BJ (cell line): ENCODE results near the gene NFE2L2. TPM values are rescaled to one million over a fixed set of nuclear protein-coding genes. Genes with fewer than 3 reads are reported as not detected.
"Not testable (repeated sequence)": the region's sequence is repeated elsewhere in the genome, so short reads cannot be mapped to it uniquely, and the experiment has no call there.

Source experiments
- CTCF ChIA-PET: fragments of 350-600 bp; formaldehyde crosslinking; extraction: SDS; loops from one replicate; lab custom pipeline; 2021; ENCODE audit warnings: antibody characterized with exemption, inconsistent platforms; lab: Yijun Ruan, JAX
- POLR2A ChIA-PET: fragments of 300-600 bp; sonication (Branson Sonifier 250); formaldehyde crosslinking; extraction: SDS; loops from one replicate; lab custom pipeline; 2021; ENCODE audit warnings: antibody characterized with exemption; lab: Charles Lee
- DNase-seq: peaks from one replicate; pipeline ENCODE4 v3.0.0-alpha.2; 2011; ENCODE audit warnings: low read depth
- H3K27me3 ChIP-seq: 2 replicates; pipeline ENCODE4 v1.6.0; 2011; ENCODE audit warnings: low read length; ENCODE audit not compliant: control insufficient read depth, insufficient read depth
- H3K36me3 ChIP-seq: 2 replicates; pipeline ENCODE4 v1.5.1; 2011; ENCODE audit warnings: low read length; ENCODE audit not compliant: control insufficient read depth, insufficient read depth
- H3K4me3 ChIP-seq: 2 replicates; pipeline ENCODE4 v1.5.1; 2011; ENCODE audit warnings: low read depth, mild to moderate bottlenecking, control low read depth, low read length
- polyA plus RNA-seq: library from polyadenylated mRNA; depleted of rRNA; stranded (reverse); fragments of >200 nt; gene quantifications from 2 replicates; pipeline ENCODE4 v1.2.3, GENCODE V29; 2011
- TF ChIP-seq, protein P1 (sequence below): IDR thresholded peaks from 2 replicates; pipeline ENCODE4 v1.5.1; 2011; ENCODE audit warnings: low read depth, mild to moderate bottlenecking, control low read depth, inconsistent platforms, low read length, moderate library complexity; ENCODE audit not compliant: insufficient read depth

NFE2L2 gene
- polyA plus RNA-seq, 1 experiment: 109 TPM

DNA sequence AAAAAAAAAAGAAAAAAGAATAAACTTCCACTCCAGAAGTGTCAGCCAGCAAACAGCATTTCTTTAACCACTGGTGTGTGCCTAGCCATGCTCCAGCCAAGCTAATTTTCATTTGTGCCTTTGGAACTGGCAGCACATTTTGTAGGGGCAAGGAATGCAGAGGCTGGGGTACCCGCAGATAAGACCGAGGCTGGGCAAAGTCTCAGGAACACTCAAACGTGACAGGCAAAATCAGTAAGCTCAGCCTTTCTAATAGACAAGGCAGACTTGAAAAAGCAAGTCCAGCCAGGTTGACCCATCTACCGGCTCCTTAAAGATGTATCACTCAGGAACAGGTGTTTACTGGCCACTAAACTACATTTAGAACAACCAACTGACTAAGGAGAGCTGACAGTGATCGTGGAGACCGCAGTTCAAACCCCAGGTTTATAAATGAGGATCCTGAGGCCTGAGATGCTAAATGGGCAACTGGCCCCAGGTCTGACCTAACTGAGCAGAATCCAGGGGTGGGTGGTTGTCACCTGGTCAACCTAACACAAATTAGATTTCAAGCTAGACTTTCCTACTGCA, 16.7 kb downstream of the NFE2L2 start:
- TF ChIP-seq, protein P1, sequence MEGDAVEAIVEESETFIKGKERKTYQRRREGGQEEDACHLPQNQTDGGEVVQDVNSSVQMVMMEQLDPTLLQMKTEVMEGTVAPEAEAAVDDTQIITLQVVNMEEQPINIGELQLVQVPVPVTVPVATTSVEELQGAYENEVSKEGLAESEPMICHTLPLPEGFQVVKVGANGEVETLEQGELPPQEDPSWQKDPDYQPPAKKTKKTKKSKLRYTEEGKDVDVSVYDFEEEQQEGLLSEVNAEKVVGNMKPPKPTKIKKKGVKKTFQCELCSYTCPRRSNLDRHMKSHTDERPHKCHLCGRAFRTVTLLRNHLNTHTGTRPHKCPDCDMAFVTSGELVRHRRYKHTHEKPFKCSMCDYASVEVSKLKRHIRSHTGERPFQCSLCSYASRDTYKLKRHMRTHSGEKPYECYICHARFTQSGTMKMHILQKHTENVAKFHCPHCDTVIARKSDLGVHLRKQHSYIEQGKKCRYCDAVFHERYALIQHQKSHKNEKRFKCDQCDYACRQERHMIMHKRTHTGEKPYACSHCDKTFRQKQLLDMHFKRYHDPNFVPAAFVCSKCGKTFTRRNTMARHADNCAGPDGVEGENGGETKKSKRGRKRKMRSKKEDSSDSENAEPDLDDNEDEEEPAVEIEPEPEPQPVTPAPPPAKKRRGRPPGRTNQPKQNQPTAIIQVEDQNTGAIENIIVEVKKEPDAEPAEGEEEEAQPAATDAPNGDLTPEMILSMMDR: no peak
- ChIA-PET POLR2A (no interaction called here), CTCF (interaction anchor here (0.9 kb wide), 1 partner anchor 15 kb away, joined by 3 read pairs; no protein-coding TSS in a partner anchor)
- DNase-seq: no peak
- Histone ChIP-seq H3K27me3 (no peaks in the 10 kb centered on the region), H3K4me3 (no peak overlapping the region), H3K36me3 (no peaks in the 10 kb centered on the region)

DNA sequence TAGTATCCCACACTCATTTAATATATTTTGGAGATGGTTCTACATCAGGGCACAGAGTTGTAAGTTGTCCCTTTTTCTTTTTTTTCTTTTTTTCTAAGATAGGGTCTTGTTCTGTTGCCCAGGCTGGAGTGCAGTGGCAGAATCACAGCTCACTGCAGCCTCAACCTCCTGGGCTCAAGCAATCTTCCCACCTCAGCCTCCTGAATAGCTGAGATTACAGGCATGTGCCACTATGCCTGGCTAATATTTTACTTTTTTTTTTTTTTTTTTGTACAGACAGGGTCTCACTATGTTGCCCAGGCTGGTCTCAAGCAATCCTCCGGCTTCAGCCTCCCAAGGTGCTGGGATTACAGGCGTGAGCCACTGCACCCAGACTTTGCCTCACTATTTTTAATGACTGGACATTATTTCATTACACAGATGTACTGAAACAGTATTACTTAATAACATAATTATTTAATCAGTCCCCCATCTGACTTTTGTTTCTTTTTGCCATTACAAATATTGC, 17.9 kb downstream of the NFE2L2 start:
- not testable (repeated sequence) for H3K27me3 ChIP-seq, DNase-seq, H3K4me3 ChIP-seq, H3K36me3 ChIP-seq
- ChIA-PET CTCF (interaction anchor here (1.6 to 2.1 kb wide), 3 partner anchors 9 to 82 kb away, joined by 6 to 8 read pairs (median 6); no protein-coding TSS in a partner anchor), POLR2A (interaction anchor here (0.6 kb wide), 1 partner anchor 17 kb away, joined by 15 read pairs; no protein-coding TSS in a partner anchor)

DNA sequence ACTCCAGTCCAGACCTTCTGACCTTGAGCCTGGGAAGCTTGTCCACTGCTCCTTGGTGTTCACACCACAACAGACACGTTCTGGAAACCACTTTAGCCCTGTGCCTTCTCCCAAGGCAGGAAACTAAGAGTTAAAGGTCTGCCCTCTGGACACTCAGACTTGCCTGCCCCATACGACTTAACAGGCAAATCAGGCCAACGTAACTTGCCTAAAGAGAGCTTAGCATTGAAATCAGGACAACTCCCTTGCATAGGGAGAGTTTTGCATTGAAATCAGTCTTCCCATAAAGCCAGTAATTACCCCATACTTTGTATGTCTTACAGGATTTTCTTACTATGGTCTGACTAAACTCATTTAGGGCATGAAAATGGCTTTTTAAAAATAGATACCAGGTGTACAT, 18.5 kb downstream of the NFE2L2 start:
- ChIA-PET CTCF (interaction anchor here (1.6 to 2.1 kb wide), 3 partner anchors 9 to 82 kb away, joined by 6 to 8 read pairs (median 6); no protein-coding TSS in a partner anchor), POLR2A (interaction anchor here (0.5 to 0.6 kb wide), 2 partner anchors 17 to 150 kb away, joined by 5 to 15 read pairs; no protein-coding TSS in a partner anchor)
- no peak overlapping the region for H3K4me3 ChIP-seq
- DNase-seq: no peak
- H3K27me3 ChIP-seq: no peaks in the 10 kb centered on the region
- TF ChIP-seq, protein P1: no peak
- H3K36me3 ChIP-seq: no peaks in the 10 kb centered on the region

DNA sequence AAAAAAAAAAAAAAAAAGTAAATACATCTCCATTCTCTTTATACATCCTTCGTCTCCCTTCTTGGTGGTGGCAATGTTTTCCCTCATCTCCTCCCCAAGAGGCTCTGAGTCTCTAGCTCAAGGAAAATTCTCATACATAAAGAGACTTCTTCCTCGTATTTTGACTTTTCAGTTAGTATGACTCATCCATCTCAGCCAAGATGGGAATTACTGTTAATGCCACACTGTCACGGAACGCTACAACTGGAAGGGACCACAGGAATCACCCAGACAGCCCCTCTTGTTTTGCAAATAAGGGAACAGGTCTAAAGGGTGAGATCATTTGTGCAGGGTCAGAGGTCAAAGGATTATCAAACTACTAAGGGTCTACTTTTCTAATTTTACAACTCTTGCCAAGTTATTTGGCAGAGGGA, 19.5 kb downstream of the NFE2L2 start:
- Histone ChIP-seq H3K4me3 (no peak overlapping the region), H3K27me3 (no peaks in the 10 kb centered on the region), H3K36me3 (no peaks in the 10 kb centered on the region)
- POLR2A ChIA-PET: interaction anchor here (0.6 to 0.8 kb wide), 3 partner anchors 18 to 80 kb away, joined by 3 to 11 read pairs (median 3); no protein-coding TSS in a partner anchor
- CTCF ChIA-PET: interaction anchor here (1.2 to 2.1 kb wide), 4 partner anchors 10 to 81 kb away, joined by 3 to 8 read pairs (median 6); partner anchors contain the start of gene NFE2L2
- TF ChIP-seq, protein P1: no peak
- DNase-seq: peak; percentile 81

DNA sequence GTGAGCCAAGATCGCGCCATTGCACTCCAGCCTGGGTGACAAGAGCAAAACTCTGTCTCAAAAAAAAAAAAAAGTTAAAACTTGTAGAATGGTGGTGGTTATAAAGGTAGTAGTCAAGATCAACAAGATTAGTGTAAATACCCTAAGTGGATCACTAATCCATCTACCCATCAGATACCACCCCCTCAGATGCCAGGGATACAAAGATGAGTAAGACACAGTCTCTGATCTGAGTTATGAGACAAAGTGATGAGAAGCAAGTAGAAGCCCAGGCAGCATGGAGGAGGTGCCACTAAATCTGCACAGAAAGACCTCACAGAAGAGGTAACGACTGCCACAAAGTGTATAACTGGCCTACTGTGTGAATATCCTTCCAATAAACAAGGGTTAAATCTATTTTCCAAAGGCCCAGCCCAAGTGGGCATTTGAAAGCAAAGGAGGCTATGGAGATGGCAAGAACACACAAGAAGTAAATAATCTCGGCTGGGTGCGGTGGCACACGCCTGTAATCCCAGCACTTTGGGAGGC, 20.2 kb downstream of the NFE2L2 start:
- POLR2A ChIA-PET: interaction anchor here (0.6 to 0.8 kb wide), 2 partner anchors 19 to 68 kb away, joined by 3 read pairs; no protein-coding TSS in a partner anchor
- Histone ChIP-seq H3K36me3 (no peaks in the 10 kb centered on the region), H3K4me3 (no peak overlapping the region), H3K27me3 (no peaks in the 10 kb centered on the region)
- TF ChIP-seq, protein P1: no peak
- CTCF ChIA-PET: interaction anchor here (1.2 to 2.1 kb wide), 3 partner anchors 11 to 80 kb away, joined by 3 to 8 read pairs (median 6); partner anchors contain the start of gene NFE2L2
- no peak for DNase-seq
